ENCODE measurements around the gene SLC31A2.
"Not testable (repeated sequence)": the region's sequence is repeated elsewhere in the genome, so short reads cannot be mapped to it uniquely, and the experiment has no call there.

Gene SLC31A2

GRCh38 chr9:113150670-113151611, at the start of gene SLC31A2:
SLC31A2 (plus strand) TSS chr9:113151007; CDS start chr9:113151075, 68 bp downstream.
- DNase-seq: peak; percentile 94

- DNase-seq: not testable (repeated sequence)
Observed at GRCh38 chr9:113105345-113105744, 45.5 kb upstream of the SLC31A2 start.

- DNase-seq: peak; percentile 15
Observed at GRCh38 chr9:113111065-113111951, 39.5 kb upstream of the SLC31A2 start.

- DNase-seq: peak; percentile 8
Observed at GRCh38 chr9:113112706-113113510, 37.9 kb upstream of the SLC31A2 start.

- not testable (repeated sequence) for DNase-seq
Observed at GRCh38 chr9:113118829-113119228, 32.0 kb upstream of the SLC31A2 start.

- no peak for DNase-seq
Observed at GRCh38 chr9:113125386-113126035, 25.3 kb upstream of the SLC31A2 start.

- no peak for DNase-seq
Observed at GRCh38 chr9:113129466-113129865, 21.3 kb upstream of the SLC31A2 start.

- DNase-seq: no peak
Observed at GRCh38 chr9:113129884-113130283, 20.9 kb upstream of the SLC31A2 start.

GRCh38 chr9:113131689-113132151, 19.1 kb upstream of the SLC31A2 start:
- no peak for DNase-seq

- no peak for DNase-seq
Observed at GRCh38 chr9:113137196-113138168, 13.3 kb upstream of the SLC31A2 start.

GRCh38 chr9:113138760-113139159, 12.0 kb upstream of the SLC31A2 start:
- DNase-seq: no peak

- no peak for DNase-seq
Observed at GRCh38 chr9:113139225-113139829, 11.5 kb upstream of the SLC31A2 start.

- no peak for DNase-seq
Observed at GRCh38 chr9:113139953-113140352, 10.9 kb upstream of the SLC31A2 start.

- DNase-seq: not testable (repeated sequence)
Observed at GRCh38 chr9:113140896-113141295, 9.9 kb upstream of the SLC31A2 start.

GRCh38 chr9:113143432-113144227, 7.2 kb upstream of the SLC31A2 start:
- DNase-seq: no peak

- DNase-seq: no peak
Observed at GRCh38 chr9:113148372-113148705, 2.5 kb upstream of the SLC31A2 start.

- DNase-seq: no peak
Observed at GRCh38 chr9:113148781-113149510, 1.9 kb upstream of the SLC31A2 start.

GRCh38 chr9:113149561-113149960, 1.2 kb upstream of the SLC31A2 start:
- not testable (repeated sequence) for DNase-seq

Data from NCI-H82 (cell line).